NCI-H69 (cell line): ENCODE results near the gene NAB2.

Experiments used
- DNase-seq: peaks from one replicate; lab custom pipeline; 2025; lab: John Stamatoyannopoulos, UW

Gene NAB2

GRCh38 chr12:57093415-57094207 is 4.7 kb downstream of the NAB2 start:
- DNase-seq, result peak; percentile 34

- DNase-seq, result no peak
These were observed 5.6 kb downstream of the NAB2 start for GRCh38 chr12:57094208-57095160.

- DNase-seq, result no peak
These were observed 6.5 kb downstream of the NAB2 start for GRCh38 chr12:57095440-57095839.

- peak; percentile 74 for DNase-seq
These were observed 7.2 kb downstream of the NAB2 start for GRCh38 chr12:57096099-57096572.

- DNase-seq, result no peak
These were observed 8.0 kb downstream of the NAB2 start for GRCh38 chr12:57096748-57097553.

GRCh38 chr12:57097554-57097835 is 8.6 kb downstream of the NAB2 start:
- DNase-seq, result no peak

GRCh38 chr12:57098546-57098945 is 9.6 kb downstream of the NAB2 start:
- DNase-seq, result no peak

- no peak for DNase-seq
These were observed 10.3 kb downstream of the NAB2 start for GRCh38 chr12:57099047-57099714.

GRCh38 chr12:57099766-57100165 is 10.9 kb downstream of the NAB2 start:
- DNase-seq, result no peak

- DNase-seq, result no peak
These were observed 13.2 kb downstream of the NAB2 start for GRCh38 chr12:57101892-57102695.

GRCh38 chr12:57103856-57104255 is 14.9 kb downstream of the NAB2 start:
- no peak for DNase-seq

GRCh38 chr12:57104292-57104910 is 15.5 kb downstream of the NAB2 start:
- DNase-seq, result no peak

GRCh38 chr12:57105011-57105753 is 16.3 kb downstream of the NAB2 start:
- no peak for DNase-seq

- no peak for DNase-seq
These were observed 17.3 kb downstream of the NAB2 start for GRCh38 chr12:57106021-57106708.

- DNase-seq, result no peak
These were observed 18.7 kb downstream of the NAB2 start for GRCh38 chr12:57107456-57108155.

- no peak for DNase-seq
These were observed 20.5 kb downstream of the NAB2 start for GRCh38 chr12:57109207-57110103.
